ENCODE results near the gene SLC25A21.

SLC25A21 gene

GRCh38 chr14:37145395-37145794 is 27.0 kb downstream of the SLC25A21 start:
- FAIRE-seq (no peak), DNase-seq (ENCODE audit: insufficient read length, low spot score) (peak; percentile 23)

DNA sequence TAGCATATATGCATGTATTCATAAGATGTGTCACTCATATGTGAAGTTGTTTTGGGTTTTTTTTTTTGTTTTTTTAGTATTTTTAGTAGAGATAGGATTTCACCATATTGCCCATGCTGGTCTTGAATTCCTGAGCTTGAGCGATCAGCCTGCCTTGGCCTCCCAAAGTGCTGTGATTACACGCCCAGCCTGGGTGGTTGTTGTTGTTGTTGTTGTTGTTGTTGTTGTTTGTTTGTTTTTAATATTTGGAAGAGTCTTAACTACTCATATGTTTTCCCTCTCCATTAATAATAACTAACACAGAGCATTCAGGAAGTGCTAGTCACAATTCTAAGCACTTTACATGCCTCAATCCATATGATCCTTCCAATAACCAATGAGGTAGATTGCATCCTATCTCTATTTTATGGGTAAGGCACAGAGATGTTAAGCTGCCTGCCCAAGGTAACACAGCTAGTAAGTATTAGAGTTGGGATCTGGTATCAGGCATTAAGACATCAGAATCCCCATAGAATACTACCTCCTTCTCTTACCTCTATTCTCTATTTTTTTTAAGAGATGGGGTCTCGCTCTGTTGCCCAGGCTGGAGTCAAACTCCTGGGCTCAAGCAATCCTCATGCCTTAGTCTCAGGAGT is 27.6 kb downstream of the SLC25A21 start:
- FAIRE-seq: no peak
- no peak for DNase-seq (ENCODE audit: insufficient read length, low spot score)

- no peak for DNase-seq (ENCODE audit: insufficient read length, low spot score)
Measured at GRCh38 chr14:37143475-37143874, 28.9 kb downstream of the SLC25A21 start.

GRCh38 chr14:37142835-37143401 is 29.5 kb downstream of the SLC25A21 start:
- peak; percentile 41 for DNase-seq (ENCODE audit: insufficient read length, low spot score)
- peak; percentile 51 for FAIRE-seq

More at GRCh38 chr14:37143475-37143874, 28.9 kb downstream of the SLC25A21 start:
- no peak for FAIRE-seq

DNA sequence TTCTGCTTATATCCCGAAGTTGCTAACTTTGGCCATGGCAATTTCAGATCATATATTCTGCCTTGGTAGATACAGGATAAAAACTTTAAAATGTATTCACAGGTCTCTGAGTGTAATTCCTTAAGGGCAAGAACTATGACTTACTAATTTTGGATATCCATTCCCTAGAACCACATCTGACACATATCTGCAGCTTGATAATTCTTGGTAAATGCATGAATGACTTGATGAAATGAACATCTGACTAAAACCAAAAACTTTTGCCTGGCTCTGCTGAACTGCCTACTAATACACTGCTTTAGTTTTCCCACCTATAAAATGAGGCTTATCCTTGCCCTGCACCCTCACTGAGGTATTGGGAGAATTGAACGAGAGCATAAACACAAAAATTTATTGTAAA is 32.2 kb downstream of the SLC25A21 start:
- no peak for FAIRE-seq
- no peak for DNase-seq (ENCODE audit: insufficient read length, low spot score)

DNA sequence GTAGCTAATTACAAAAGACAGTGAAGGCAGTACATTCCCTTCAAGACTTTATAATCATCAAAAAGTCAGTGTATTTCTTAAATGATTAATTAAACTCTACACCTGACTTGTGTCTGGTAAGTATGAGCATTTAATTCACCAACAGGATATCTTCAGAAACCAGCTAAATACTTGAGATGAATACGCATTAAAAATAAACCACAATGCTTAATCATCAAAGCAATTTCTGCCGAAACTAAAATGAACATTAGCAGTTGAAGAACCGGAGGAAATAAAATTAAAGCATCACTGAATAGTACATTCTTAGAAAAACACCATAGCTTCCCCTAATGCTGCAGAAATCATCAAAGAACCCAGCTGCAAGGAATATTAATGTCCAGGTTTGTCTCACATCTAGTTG is 32.7 kb downstream of the SLC25A21 start:
- FAIRE-seq: no peak

GRCh38 chr14:37138898-37139297 is 33.5 kb downstream of the SLC25A21 start:
- FAIRE-seq: no peak

More for the DNA sequence above, 32.7 kb downstream of the SLC25A21 start:
- no peak for DNase-seq (ENCODE audit: insufficient read length, low spot score)

GRCh38 chr14:37133284-37133913 is 39.0 kb downstream of the SLC25A21 start:
- no peak for FAIRE-seq
- no peak for DNase-seq (ENCODE audit: insufficient read length, low spot score)

More at GRCh38 chr14:37138898-37139297, 33.5 kb downstream of the SLC25A21 start:
- no peak for DNase-seq (ENCODE audit: insufficient read length, low spot score)

DNA sequence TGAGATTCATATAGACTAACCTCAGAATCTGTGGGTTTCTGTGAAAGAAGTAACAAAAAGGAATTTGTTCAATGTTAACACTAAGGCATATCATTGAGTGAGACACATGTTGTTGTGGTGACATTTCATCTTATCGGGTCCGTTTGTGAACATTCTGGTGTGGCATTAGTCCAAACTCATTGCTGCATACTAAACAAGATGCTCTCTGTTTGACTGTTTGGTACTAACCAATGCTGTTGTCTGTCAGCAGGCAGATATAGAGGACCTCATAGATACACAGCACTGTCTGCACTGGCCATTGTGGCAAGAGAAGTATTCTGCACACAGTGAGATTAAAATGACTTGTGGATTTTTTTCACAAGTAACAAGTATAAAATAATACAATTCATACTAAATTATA is 41.2 kb downstream of the SLC25A21 start:
- DNase-seq (ENCODE audit: insufficient read length, low spot score) (no peak), FAIRE-seq (no peak)

DNA sequence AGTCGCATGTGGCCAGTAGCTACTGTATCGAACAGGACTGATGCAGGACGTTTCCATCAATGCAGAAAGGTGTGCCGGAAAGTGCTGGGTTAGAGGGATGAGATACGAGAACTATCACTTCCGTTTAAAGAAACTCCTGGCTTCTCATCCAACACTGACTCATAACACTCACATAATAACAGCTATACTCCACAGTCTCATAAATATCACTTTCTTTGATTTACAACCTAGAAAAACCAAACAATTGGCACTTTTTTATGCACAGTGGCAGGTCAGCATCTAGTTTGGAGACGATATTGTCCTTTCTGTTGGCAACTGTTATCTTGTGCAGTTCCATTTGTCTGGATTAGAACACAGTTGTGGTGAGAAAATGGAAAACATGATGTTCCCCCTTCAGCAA is 43.4 kb downstream of the SLC25A21 start:
- no peak for DNase-seq (ENCODE audit: insufficient read length, low spot score)
- FAIRE-seq: no peak

GRCh38 chr14:37124614-37125013 is 47.8 kb downstream of the SLC25A21 start:
- DNase-seq (ENCODE audit: insufficient read length, low spot score) (no peak), FAIRE-seq (no peak)

DNA sequence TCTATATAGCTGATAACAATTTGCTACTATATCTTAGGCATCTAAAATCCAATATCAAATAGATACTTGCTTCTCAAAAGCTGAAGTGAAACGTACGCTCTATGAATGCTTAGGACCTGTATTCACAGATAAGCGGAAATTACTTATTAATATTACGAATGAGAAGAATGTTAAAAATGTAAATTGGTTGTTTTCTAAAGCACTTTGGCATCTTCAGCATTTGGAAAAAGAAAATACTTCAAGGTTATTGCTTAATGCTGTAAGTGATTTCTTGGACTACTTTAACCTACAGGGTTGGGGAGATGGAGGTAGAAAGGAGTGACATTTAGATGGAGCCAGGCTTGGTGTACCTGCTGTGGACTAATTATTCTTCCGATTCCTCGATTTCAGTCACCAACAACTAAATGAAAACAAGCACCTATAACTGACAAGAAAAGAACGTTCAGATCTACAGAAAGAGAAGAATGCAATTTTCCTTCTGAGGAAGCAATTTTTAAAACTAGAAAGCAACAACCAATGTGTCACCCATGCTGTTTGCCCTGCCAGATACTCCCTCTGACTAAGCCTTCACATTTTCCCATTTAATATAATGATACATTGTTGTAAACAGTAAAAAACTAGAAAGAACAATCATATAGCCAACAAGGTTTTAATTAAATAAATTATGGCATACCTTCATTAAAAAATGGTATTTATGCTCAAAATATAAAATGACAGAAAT is 49.3 kb downstream of the SLC25A21 start:
- FAIRE-seq: no peak
- DNase-seq (ENCODE audit: insufficient read length, low spot score): no peak

DNA sequence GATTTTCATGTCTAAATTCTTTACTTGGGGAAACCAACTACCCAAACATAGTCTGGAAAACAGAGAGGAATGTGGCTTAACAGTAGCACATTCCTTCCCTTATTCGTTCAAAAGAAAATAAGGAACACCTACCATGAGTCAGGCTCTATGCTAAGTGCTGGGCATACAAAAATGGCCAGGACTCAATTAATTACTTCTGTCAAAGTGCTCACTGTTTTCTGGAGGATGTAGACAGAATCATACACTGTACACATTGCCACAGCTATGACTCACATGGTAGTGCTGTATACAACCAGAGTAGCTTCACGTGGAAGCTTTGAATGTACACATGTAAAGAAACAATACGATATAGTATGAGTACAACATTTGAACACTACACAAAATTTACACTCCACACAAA is 50.1 kb downstream of the SLC25A21 start:
- no peak for DNase-seq (ENCODE audit: insufficient read length, low spot score)
- peak; percentile 74 for FAIRE-seq

- FAIRE-seq (no peak), DNase-seq (ENCODE audit: insufficient read length, low spot score) (no peak)
Measured at GRCh38 chr14:37118673-37119366, 53.6 kb downstream of the SLC25A21 start.

- DNase-seq (ENCODE audit: insufficient read length, low spot score): peak; percentile 37
- FAIRE-seq: no peak
Measured at GRCh38 chr14:37116933-37117849, 55.2 kb downstream of the SLC25A21 start.

- no peak for DNase-seq (ENCODE audit: insufficient read length, low spot score)
- FAIRE-seq: no peak
Measured at GRCh38 chr14:37115406-37115805, 57.0 kb downstream of the SLC25A21 start.

DNA sequence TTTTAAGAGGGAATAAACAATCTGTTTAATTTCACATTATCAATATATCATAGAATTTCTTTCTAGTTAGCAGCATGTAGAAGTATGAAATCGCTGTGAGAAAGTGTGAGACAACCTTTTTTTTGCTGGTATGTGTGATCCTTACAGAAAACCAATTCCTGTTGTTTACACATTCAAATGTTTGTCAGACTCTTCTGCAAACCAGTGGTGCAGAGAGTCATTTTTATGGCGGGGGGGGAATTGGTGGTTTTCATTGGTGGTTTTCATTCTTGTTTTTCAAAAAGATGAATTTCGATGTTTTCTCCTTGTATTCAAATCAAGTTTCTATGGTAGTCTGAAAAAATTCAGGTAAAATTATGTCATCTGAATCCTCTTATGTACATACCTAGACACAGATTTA is 57.8 kb downstream of the SLC25A21 start:
- FAIRE-seq (no peak), DNase-seq (ENCODE audit: insufficient read length, low spot score) (no peak)

DNA sequence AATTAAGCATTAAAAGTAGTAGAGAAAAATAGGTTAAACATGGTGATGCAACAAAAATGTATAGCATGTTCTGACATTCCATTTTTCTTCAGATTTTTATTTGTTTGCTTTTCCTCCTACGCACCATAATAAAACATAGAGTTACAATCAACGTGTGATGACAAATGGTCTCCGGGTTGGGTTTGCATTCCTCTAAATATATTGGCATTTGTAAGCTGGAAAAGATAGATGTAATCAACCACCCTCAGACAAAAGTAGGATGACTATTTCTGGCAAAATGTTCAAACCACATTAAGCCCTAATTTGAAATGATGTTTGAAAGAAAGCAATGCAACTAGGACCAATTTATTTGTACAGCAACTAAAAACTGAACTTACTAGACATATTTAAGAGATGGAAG is 58.4 kb downstream of the SLC25A21 start:
- peak; percentile 40 for DNase-seq (ENCODE audit: insufficient read length, low spot score)

GRCh38 chr14:37098132-37098531 is 74.3 kb downstream of the SLC25A21 start:
- DNase-seq (ENCODE audit: insufficient read length, low spot score): no peak
- FAIRE-seq: no peak

More for the DNA sequence above, 58.4 kb downstream of the SLC25A21 start:
- FAIRE-seq: no peak

- DNase-seq (ENCODE audit: insufficient read length, low spot score) (no peak), FAIRE-seq (no peak)
Measured at GRCh38 chr14:37094502-37094901, 77.9 kb downstream of the SLC25A21 start.
